Fibroblast of the aortic adventitia (primary cell): ENCODE measurements around the gene CLIC5. TPM values are rescaled to one million over a fixed set of nuclear protein-coding genes. Genes with fewer than 3 reads are reported as not detected.

Experiments
- DNase-seq: peaks from one replicate; pipeline ENCODE4 v3.0.0-alpha.2; 2010; ENCODE audit warnings: low read depth
- H3K4me3 ChIP-seq: 2 replicates; pipeline ENCODE4 v1.5.1; 2011; ENCODE audit warnings: low read depth, mild to moderate bottlenecking, control low read depth, low read length, moderate library complexity
- total RNA-seq: library from RNA; depleted of rRNA; stranded (reverse); fragments of >200 nt; gene quantifications from 2 replicates; pipeline ENCODE4 v1.2.3, GENCODE V29; 2012; ENCODE audit warnings: low replicate concordance
- TF ChIP-seq, protein P1 (sequence below): IDR thresholded peaks from 2 replicates; pipeline ENCODE4 v1.5.1; 2011; ENCODE audit warnings: mild to moderate bottlenecking, low read length, control low read depth, inconsistent platforms; ENCODE audit not compliant: insufficient read depth

Gene CLIC5
- total RNA-seq, 1 donor = not detected

DNA sequence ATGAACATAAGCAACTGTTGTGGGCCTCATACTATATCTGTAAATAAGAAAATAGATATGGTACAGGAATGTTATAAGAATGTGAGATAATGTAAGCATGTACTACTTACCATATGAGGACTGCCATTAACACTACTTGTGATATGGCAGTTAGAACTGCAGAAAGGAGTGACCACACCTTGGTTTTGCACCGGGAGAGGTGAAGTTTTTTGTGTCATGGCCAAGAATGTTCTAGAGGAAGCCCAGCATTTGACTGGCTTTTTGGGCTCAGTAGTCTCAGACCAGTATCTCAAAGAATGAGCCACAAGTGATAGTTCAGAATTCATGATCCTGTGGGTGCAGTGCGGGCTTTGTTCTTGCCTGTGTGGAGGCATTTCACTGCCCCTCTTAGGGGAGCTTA, 123.5 kb downstream of the CLIC5 start:
- no peak overlapping the region for H3K4me3 ChIP-seq
- no peak for DNase-seq
- TF ChIP-seq, protein P1, sequence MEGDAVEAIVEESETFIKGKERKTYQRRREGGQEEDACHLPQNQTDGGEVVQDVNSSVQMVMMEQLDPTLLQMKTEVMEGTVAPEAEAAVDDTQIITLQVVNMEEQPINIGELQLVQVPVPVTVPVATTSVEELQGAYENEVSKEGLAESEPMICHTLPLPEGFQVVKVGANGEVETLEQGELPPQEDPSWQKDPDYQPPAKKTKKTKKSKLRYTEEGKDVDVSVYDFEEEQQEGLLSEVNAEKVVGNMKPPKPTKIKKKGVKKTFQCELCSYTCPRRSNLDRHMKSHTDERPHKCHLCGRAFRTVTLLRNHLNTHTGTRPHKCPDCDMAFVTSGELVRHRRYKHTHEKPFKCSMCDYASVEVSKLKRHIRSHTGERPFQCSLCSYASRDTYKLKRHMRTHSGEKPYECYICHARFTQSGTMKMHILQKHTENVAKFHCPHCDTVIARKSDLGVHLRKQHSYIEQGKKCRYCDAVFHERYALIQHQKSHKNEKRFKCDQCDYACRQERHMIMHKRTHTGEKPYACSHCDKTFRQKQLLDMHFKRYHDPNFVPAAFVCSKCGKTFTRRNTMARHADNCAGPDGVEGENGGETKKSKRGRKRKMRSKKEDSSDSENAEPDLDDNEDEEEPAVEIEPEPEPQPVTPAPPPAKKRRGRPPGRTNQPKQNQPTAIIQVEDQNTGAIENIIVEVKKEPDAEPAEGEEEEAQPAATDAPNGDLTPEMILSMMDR = no peak

DNA sequence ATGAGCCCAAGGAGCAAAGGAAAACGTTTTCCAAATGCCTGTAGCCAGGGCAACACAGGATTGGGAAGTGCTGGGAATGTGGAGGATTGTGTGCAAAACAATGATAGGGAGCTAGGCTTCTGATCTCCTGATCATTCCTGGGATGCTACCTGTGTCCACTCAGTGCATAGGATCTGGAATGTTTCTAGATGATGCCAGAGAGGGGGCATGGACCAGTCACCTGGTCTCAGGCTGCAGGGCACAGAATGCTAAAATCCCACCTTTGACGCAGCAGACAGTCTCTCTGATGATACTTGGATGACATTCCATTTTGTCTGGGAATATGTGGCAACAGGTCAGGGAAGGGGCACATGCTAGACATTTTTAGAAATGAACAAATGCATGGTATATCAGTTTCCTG, 128.9 kb downstream of the CLIC5 start:
- TF ChIP-seq, protein P1 = no peak
- H3K4me3 ChIP-seq = no peak overlapping the region
- DNase-seq = no peak

DNA sequence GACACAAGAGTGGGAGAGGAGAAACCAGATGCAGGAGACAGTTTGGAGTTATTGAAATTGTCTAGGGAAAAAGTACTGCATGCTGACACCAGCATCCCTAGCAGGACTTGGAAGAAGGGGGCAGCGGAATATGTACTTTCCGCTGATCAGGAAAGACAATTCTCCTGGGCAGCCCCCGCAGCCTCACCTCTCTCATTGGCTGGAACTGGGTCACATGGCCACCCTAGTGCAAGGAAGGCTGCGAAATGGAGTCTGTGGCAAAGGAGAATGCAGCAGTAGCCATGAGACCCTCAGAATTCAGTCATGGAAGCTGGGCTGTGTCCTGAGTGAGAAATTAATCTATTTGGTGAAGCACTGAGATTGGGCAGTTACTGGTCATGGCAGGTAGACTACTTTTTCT, 131.3 kb downstream of the CLIC5 start:
- H3K4me3 ChIP-seq = no peak overlapping the region
- DNase-seq = no peak
- TF ChIP-seq, protein P1 = no peak

DNA sequence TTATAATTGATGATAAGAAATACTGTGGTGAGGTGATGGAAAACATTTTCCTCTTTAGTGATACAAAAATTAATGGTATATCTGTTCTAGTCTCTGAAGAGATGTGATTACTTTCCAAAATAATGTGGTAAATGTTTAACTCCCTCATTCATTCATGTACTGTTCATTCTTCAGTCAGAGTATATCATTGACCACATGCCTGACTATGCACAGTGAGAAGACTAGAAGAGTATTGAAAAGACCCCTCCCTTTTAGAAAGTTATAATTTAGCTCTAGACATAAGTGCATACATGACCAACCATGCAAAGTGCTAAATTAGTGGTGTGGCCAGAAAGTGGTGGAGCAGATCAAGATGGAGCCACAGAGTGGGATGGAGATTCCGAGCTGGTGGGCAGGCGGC, 133.0 kb downstream of the CLIC5 start:
- TF ChIP-seq, protein P1 = no peak
- H3K4me3 ChIP-seq = no peak overlapping the region
- no peak for DNase-seq

DNA sequence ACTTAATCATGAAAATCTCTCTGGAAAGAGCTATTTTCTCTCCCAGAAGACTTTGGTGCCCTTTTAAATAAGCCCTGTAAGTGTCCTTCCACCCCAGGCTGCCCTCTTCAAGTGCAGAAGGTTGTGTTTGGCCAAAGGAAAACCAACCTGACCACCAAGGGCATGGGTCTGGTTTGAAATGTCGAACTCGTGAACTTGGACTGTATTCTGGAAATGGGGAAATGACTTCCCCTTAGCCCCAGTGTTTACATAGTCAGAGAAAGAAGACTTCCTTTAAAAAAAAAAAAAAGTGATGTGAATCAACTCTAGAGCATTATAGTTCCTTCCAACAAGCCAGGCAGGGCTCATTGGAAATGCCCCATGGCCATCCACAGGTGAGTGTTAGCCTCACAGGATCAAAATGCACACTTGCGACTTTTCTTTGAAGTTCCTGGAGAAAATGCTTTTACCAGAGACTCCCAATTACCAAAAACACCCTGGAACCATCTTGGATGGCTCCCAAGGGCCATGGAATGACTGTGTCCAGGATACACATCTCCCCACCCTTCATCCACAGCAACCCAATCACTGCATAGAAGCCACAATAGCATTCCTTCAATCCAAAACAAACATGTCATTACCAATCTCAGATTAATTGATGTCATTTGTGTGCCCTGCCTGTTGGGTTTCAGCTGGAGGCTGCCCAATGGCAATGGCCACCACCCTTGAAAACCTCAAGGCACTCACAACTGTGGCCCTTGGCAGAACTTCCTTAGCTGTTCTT, 133.8 kb downstream of the CLIC5 start:
- no peak overlapping the region for H3K4me3 ChIP-seq
- no peak for DNase-seq
- TF ChIP-seq, protein P1 = no peak

DNA sequence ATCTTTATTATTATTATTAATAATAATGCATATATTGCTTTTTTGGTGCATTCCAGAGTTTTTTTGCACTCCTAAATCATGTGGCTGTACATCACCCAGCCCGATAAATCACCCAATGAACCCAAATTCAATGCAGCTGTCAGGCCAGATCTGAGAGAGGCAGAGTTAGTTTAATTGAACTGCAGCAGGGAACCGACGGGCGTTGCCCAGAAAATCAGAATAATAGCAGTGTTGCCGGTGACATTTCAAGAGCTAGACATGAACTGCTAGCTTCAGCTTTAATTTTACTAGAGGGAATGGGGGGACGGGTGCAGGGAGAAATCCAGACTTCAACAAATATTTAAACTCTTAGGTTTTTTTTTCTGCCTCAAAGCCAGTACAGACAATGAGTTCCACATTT, 135.0 kb downstream of the CLIC5 start:
- no peak for DNase-seq
- H3K4me3 ChIP-seq = no peak overlapping the region
- TF ChIP-seq, protein P1 = no peak

DNA sequence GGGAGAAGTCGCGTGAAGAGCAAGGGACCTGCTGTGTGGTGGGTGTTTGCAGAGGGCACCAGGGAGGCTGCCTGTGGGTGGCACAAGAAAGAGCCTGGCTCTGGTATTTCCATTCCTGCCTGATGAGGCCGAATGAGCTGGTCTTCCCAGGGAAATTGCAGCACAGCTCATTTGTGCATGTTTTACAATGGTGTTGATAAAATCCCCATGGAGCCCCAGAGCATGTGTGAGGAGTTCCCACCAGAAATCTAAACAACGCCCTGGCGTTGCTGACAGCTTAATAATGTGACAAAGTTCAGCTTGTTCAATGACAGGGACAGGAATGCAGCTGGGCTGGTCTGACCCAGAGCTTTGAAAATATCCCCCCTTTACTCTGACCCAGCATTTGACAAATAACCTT, 135.5 kb downstream of the CLIC5 start:
- DNase-seq = no peak
- no peak overlapping the region for H3K4me3 ChIP-seq
- TF ChIP-seq, protein P1 = no peak
